ENCODE results near the gene CACNA1I. TPM values are rescaled to one million over a fixed set of nuclear protein-coding genes. Genes with fewer than 3 reads are reported as not detected.
"Not testable (repeated sequence)": the region's sequence is repeated elsewhere in the genome, so short reads cannot be mapped to it uniquely, and the experiment has no call there.

The CACNA1I gene
- total RNA-seq (0.04 TPM), polyA plus RNA-seq (ENCODE audit: insufficient read depth in 1 of 8, insufficient read length in 8 of 8, low replicate concordance in 1 of 8) (under 1 TPM; 0.05 to 0.14 (median 0.09) TPM)
- long read RNA-seq, donor 1, result 0 reads
- long read RNA-seq, donor 2, result 0 reads
- long read RNA-seq, donor 3, result 0 reads
- long read RNA-seq, donor 4, result 0 reads
- long read RNA-seq, donor 5, result 0 reads
- long read RNA-seq, donor 6, result 0 reads
- long read RNA-seq, donor 7, result 0 reads
- long read RNA-seq, donor 8, result 0 reads
- long read RNA-seq, donor 9, result 0 reads
- long read RNA-seq, donor 10, result 0 reads
- long read RNA-seq, donor 11, result 0 reads

DNA sequence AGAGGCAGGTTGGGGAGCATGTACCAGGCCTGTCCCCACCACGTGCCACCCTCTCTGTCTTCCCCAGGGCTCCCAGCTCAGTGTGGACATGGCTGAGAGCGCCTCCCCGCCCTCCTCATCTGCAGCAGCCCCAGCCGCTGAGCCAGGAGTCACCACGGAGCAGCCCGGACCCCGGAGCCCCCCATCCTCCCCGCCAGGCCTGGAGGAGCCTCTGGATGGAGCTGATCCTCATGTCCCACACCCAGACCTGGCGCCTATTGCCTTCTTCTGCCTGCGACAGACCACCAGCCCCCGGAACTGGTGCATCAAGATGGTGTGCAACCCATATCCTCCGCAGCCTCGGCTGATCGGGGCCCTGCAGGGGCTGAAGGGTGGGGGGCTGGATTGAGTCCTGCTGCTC is at the start of gene CACNA1I:
TSS of gene CACNA1I (plus strand) at position 89 of the 400 bp plus-strand sequence. CDS start at position 89, 0 bp downstream.
- no peak within 1 kb of the TSS for H3K4me3 ChIP-seq (ENCODE audit: low read length)
- no peak within 1 kb of the TSS for H3K27ac ChIP-seq (ENCODE audit: low read length)
- no peaks in the 10 kb centered on the region for H3K36me3 ChIP-seq (ENCODE audit: control insufficient read depth, insufficient read depth, low read length)
- WGBS (ENCODE audit: insufficient coverage), result 77% methylated on average over 12 of the region's 14 CpGs
- no peak for DNase-seq
- H3K27me3 ChIP-seq (ENCODE audit: control insufficient read depth, insufficient read depth, low read length), result peaks cover 5% of the 10 kb centered on the region
- no peaks in the 10 kb centered on the region for H3K4me1 ChIP-seq (ENCODE audit: control insufficient read depth, insufficient read depth, low read length)
- no peaks in the 10 kb centered on the region for H3K9me3 ChIP-seq (replicated peaks; ENCODE audit: control insufficient read depth, low read depth, low read length)

DNA sequence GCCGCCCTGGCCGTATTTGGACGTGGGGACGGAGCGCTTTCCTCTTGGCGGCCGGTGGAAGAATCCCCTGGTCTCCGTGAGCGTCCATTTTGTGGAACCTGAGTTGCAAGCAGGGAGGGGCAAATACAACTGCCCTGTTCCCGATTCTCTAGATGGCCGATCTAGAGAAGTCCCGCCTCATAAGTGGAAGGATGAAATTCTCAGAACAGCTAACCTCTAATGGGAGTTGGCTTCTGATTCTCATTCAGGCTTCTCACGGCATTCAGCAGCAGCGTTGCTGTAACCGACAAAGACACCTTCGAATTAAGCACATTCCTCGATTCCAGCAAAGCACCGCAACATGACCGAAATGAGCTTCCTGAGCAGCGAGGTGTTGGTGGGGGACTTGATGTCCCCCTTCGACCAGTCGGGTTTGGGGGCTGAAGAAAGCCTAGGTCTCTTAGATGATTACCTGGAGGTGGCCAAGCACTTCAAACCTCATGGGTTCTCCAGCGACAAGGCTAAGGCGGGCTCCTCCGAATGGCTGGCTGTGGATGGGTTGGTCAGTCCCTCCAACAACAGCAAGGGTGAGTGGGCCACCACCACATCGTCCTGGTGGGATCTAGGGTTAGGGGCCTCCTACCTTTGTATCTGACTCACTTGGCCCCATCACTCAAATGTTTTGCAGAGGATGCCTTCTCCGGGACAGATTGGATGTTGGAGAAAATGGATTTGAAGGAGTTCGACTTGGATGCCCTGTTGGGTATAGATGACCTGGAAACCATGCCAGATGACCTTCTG is 49.3 kb upstream of the CACNA1I start:
- Histone ChIP-seq H3K4me1 (ENCODE audit: control insufficient read depth, insufficient read depth, low read length) (peaks cover 55% of the 10 kb centered on the region), H3K4me3 (ENCODE audit: low read length) (peak overlapping the region; percentile 100), H3K36me3 (ENCODE audit: control insufficient read depth, insufficient read depth, low read length) (peaks cover 58% of the 10 kb centered on the region), H3K27ac (ENCODE audit: low read length) (peak overlapping the region; percentile 100)
- WGBS (ENCODE audit: insufficient coverage), result 4% methylated on average over 16 of the region's 28 CpGs
- not testable (repeated sequence) for DNase-seq; H3K9me3 ChIP-seq (replicated peaks; ENCODE audit: control insufficient read depth, low read depth, low read length); H3K27me3 ChIP-seq (ENCODE audit: control insufficient read depth, insufficient read depth, low read length)

DNA sequence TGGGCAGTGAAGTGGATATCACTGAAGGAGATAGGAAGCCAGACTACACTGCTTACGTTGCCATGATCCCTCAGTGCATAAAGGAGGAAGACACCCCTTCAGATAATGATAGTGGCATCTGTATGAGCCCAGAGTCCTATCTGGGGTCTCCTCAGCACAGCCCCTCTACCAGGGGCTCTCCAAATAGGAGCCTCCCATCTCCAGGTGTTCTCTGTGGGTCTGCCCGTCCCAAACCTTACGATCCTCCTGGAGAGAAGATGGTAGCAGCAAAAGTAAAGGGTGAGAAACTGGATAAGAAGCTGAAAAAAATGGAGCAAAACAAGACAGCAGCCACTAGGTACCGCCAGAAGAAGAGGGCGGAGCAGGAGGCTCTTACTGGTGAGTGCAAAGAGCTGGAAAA is 48.5 kb upstream of the CACNA1I start:
- peaks cover 54% of the 10 kb centered on the region for H3K36me3 ChIP-seq (ENCODE audit: control insufficient read depth, insufficient read depth, low read length)
- no CpG with 5 or more reads among the region's 5 CpGs for WGBS (ENCODE audit: insufficient coverage)
- H3K27me3 ChIP-seq (ENCODE audit: control insufficient read depth, insufficient read depth, low read length); H3K9me3 ChIP-seq (replicated peaks; ENCODE audit: control insufficient read depth, low read depth, low read length); DNase-seq: not testable (repeated sequence)
- peak overlapping the region; percentile 100 for H3K27ac ChIP-seq (ENCODE audit: low read length)
- peak overlapping the region; percentile 100 for H3K4me3 ChIP-seq (ENCODE audit: low read length)
- H3K4me1 ChIP-seq (ENCODE audit: control insufficient read depth, insufficient read depth, low read length), result peaks cover 58% of the 10 kb centered on the region

DNA sequence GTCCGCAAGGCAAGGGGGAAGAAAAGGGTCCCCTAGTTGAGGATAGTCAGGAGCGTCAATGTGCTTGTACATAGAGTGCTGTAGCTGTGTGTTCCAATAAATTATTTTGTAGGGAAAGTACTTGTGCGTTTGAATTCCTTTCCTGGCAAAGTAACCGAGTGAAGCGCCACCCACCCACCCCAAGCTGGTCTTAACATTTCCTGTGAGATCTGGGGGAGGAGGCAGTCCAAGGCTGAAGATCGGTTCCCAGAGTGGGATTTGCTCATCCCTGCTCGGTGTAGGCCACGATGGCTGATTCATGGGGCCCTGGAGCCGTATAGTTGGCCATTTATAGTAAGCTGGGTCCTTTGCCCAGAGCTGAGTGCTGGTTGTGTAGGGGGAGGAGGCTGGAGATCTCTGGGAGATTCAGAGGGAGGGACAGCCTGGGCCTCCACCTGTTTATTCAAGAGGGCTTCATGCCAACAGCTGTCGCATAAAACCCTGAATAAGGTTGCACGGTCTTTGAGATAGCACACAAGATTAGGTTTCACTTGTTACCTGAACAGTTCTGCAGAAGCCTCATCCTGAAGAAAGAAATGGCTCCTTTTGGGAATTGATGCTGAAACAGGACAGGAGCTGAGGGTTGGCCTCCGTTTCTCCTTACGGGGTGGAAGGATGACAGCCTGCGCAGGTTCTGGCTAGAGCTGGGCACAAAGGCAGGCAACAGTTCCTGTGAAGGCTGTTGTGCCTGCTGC is 47.8 kb upstream of the CACNA1I start:
- peak; percentile 86 for DNase-seq

DNA sequence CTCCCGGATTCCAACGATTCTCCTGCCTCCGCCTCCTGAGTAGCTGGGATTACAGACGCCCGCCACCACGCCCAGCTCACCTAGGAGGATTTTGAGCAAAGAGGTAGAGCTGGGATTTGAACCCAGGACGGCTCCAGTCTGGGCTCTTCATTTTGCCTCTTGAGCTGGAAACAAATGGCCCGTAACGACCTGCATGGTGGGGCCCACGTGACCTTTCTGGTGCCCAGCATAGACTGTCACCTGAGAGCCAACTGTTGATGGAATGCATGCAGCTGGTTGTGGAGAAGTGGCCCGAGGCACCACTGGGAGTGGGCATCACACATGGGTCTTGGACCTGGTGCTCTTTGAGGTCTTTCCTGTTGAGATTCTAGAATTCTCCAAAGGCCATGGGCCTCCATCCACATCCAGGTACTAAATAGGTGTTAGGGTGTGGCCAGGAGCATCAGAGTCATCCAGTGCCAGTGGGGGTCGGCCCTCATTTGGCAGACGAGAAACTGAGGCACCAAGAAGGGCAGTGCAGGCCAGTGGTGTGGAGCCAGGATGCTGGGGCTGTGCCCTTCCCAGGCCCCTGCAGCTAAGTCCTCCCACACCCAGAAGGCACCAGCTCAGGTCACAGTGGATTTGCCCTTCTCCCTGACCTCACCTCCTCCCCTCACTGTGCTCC is 46.3 kb upstream of the CACNA1I start:
- peaks cover 3% of the 10 kb centered on the region for H3K27me3 ChIP-seq (ENCODE audit: control insufficient read depth, insufficient read depth, low read length)
- peaks cover 67% of the 10 kb centered on the region for H3K4me1 ChIP-seq (ENCODE audit: control insufficient read depth, insufficient read depth, low read length)
- H3K36me3 ChIP-seq (ENCODE audit: control insufficient read depth, insufficient read depth, low read length), result peaks cover 63% of the 10 kb centered on the region
- H3K9me3 ChIP-seq (replicated peaks; ENCODE audit: control insufficient read depth, low read depth, low read length), result no peaks in the 10 kb centered on the region
- peak overlapping the region; percentile 65 for H3K27ac ChIP-seq (ENCODE audit: low read length)
- 49% methylated on average over 5 of the region's 13 CpGs for WGBS (ENCODE audit: insufficient coverage)
- DNase-seq, result peak; percentile 40
- peak overlapping the region; percentile 100 for H3K4me3 ChIP-seq (ENCODE audit: low read length)

More for the DNA sequence above, 47.8 kb upstream of the CACNA1I start:
- peak overlapping the region; percentile 100 for H3K4me3 ChIP-seq (ENCODE audit: low read length)
- H3K4me1 ChIP-seq (ENCODE audit: control insufficient read depth, insufficient read depth, low read length), result peaks cover 62% of the 10 kb centered on the region
- H3K9me3 ChIP-seq (replicated peaks; ENCODE audit: control insufficient read depth, low read depth, low read length), result no peaks in the 10 kb centered on the region
- peaks cover 51% of the 10 kb centered on the region for H3K36me3 ChIP-seq (ENCODE audit: control insufficient read depth, insufficient read depth, low read length)
- peaks cover 3% of the 10 kb centered on the region for H3K27me3 ChIP-seq (ENCODE audit: control insufficient read depth, insufficient read depth, low read length)
- 17% methylated on average over 10 of the region's 14 CpGs for WGBS (ENCODE audit: insufficient coverage)
- peak overlapping the region; percentile 100 for H3K27ac ChIP-seq (ENCODE audit: low read length)

DNA sequence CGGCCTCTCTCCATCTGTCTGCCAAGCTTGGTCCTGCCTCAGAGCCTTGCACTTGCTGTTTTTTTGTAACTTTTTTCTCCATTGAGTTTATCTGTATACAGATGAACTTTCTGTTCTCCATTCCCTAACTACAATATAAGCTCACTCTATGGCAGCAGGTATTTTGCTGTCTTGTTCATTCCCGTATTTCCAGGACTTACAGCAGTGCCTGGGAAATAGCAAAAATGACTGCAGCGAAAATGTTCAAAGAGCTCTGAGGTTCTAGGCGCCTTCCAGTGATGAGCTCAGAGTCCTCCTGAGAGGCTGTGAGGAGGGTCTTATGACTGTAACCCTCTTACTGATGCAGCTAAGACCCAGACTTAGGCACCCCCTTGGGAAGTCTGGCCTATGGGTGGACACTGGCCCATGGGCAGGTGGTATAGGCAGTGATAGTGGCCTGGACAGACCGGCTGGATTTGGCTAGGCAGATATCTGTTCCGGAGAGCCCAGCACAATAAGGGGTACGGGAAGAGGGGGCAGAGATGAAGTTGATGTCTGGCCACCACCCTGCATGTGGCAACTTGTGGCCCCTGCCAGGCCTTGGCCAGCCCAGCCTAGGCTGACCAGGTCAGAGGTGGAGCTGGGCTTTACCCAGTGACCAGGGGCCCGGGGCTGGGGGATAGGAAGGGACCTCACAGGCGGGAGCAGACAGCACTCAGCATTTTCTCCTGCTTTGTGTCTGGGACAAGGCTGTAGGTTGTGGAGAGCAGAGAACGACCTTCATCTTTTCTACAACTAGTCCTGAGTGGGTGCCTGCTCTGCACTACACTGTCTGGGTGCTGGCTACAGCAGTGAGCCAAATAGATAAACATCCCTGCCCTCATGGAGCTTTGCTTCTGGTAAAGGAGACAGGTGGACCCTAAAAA is 45.5 kb upstream of the CACNA1I start:
- peak overlapping the region; percentile 65 for H3K27ac ChIP-seq (ENCODE audit: low read length)
- H3K4me1 ChIP-seq (ENCODE audit: control insufficient read depth, insufficient read depth, low read length), result peaks cover 70% of the 10 kb centered on the region
- no peak for DNase-seq
- H3K4me3 ChIP-seq (ENCODE audit: low read length), result no peak overlapping the region
- WGBS (ENCODE audit: insufficient coverage), result 72% methylated on average over 6 of the region's 10 CpGs
- peaks cover 71% of the 10 kb centered on the region for H3K36me3 ChIP-seq (ENCODE audit: control insufficient read depth, insufficient read depth, low read length)
- H3K9me3 ChIP-seq (replicated peaks; ENCODE audit: control insufficient read depth, low read depth, low read length), result no peaks in the 10 kb centered on the region
- H3K27me3 ChIP-seq (ENCODE audit: control insufficient read depth, insufficient read depth, low read length), result peaks cover 3% of the 10 kb centered on the region

DNA sequence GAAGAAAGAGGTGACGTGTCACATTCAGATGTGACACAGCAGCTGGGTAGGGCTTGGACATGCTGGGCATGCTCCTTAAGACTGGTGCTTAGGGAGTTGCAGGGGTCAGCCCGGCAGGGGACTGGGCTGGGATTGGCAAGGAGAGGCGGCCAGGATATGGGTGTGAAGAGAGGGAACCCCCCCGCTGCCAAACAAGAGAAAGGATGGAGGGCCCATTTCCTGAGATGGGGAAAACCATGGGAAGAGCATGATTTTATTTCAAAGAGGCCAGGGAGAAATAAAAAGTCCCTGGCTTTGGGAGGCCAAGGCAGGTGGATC is 44.9 kb upstream of the CACNA1I start:
- Histone ChIP-seq H3K27ac (ENCODE audit: low read length) (no peak overlapping the region), H3K36me3 (ENCODE audit: control insufficient read depth, insufficient read depth, low read length) (peaks cover 75% of the 10 kb centered on the region), H3K4me1 (ENCODE audit: control insufficient read depth, insufficient read depth, low read length) (peaks cover 70% of the 10 kb centered on the region), H3K27me3 (ENCODE audit: control insufficient read depth, insufficient read depth, low read length) (peaks cover under 1% of the 10 kb centered on the region), H3K4me3 (ENCODE audit: low read length) (no peak overlapping the region), H3K9me3 (replicated peaks; ENCODE audit: control insufficient read depth, low read depth, low read length) (no peaks in the 10 kb centered on the region)
- WGBS (ENCODE audit: insufficient coverage), result 66% methylated on average over 4 of the region's 4 CpGs
- DNase-seq, result no peak

DNA sequence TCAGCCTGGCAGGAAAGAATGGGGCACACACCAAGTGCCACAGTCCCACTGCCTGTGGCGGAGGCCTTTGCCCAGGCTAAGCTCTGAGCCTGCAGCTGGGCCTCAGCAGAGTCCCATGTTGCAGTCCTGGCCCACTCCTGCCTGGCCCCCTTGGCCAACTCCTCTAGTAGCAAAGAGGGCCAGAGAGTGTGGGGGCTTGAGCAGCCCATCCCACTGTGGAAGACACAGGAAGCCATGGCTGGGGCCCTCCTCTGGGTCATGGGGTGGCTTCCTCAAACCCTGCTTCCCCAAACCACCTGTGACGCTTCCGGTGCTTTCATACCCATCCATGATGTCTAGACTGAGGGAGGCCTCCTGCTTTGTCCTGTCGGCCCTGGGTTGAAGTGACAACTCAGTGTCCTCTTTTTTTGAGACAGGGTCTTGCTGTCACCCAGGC is 43.8 kb upstream of the CACNA1I start:
- H3K36me3 ChIP-seq (ENCODE audit: control insufficient read depth, insufficient read depth, low read length), result peaks cover 76% of the 10 kb centered on the region
- 54% methylated on average over 3 of the region's 4 CpGs for WGBS (ENCODE audit: insufficient coverage)
- H3K4me1 ChIP-seq (ENCODE audit: control insufficient read depth, insufficient read depth, low read length), result peaks cover 73% of the 10 kb centered on the region
- peak; percentile 18 for DNase-seq
- no peaks in the 10 kb centered on the region for H3K9me3 ChIP-seq (replicated peaks; ENCODE audit: control insufficient read depth, low read depth, low read length)
- H3K27ac ChIP-seq (ENCODE audit: low read length), result peak overlapping the region; percentile 35
- no peak overlapping the region for H3K4me3 ChIP-seq (ENCODE audit: low read length)
- no peaks in the 10 kb centered on the region for H3K27me3 ChIP-seq (ENCODE audit: control insufficient read depth, insufficient read depth, low read length)

DNA sequence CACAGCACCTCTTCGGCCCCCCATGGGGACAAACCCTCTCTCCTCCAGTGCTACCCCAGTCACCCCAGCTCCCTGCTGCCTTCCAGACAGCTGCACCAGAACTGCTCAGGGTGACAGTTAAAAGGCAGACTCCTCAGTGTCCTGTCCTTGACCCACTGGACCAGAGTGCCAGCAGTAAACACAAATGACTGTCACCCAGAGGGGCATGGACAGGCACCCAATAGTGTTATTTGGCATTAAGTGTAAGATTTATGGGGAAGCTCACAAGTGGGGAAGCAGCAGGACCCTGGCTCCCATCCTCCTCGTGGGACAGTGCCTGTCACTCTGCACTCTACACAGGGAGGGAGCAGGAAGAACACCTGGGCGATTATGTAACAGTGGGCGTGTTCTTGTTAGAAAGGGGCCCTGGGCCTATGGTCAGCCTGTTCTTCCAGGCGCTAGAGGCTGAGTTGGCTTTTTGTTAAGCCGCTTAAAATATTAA is 43.0 kb upstream of the CACNA1I start:
- Histone ChIP-seq H3K4me3 (ENCODE audit: low read length) (no peak overlapping the region), H3K9me3 (replicated peaks; ENCODE audit: control insufficient read depth, low read depth, low read length) (no peaks in the 10 kb centered on the region), H3K27me3 (ENCODE audit: control insufficient read depth, insufficient read depth, low read length) (no peaks in the 10 kb centered on the region), H3K4me1 (ENCODE audit: control insufficient read depth, insufficient read depth, low read length) (peaks cover 69% of the 10 kb centered on the region), H3K27ac (ENCODE audit: low read length) (peak overlapping the region; percentile 65), H3K36me3 (ENCODE audit: control insufficient read depth, insufficient read depth, low read length) (peaks cover 69% of the 10 kb centered on the region)
- 35% methylated on average over 6 of the region's 6 CpGs for WGBS (ENCODE audit: insufficient coverage)
- DNase-seq, result peak; percentile 64
